HG02610 (cell line): ENCODE measurements around the gene CRYGN.
A peak's percentile ranks its signal among the peaks of the same experiment; 100 is the strongest.

Experiments used
- ATAC-seq: cut with Tn5 transposase; IDR thresholded peaks from one replicate; pipeline ENCODE4 v1.9.1; 2021; ENCODE audit warnings: mild to moderate bottlenecking, moderate library complexity; ENCODE audit not compliant: unreplicated experiment

CRYGN gene

GRCh38 chr7:151408839-151409666 lies 30.9 kb downstream of the CRYGN start:
- ATAC-seq, result peak; percentile 52

- peak; percentile 9 for ATAC-seq
Observed at GRCh38 chr7:151408498-151408838, 31.5 kb downstream of the CRYGN start.

GRCh38 chr7:151406886-151407583 lies 32.9 kb downstream of the CRYGN start:
- no peak for ATAC-seq

- no peak for ATAC-seq
Observed at GRCh38 chr7:151406051-151406875, 33.7 kb downstream of the CRYGN start.

- no peak for ATAC-seq
Observed at GRCh38 chr7:151405588-151405987, 34.4 kb downstream of the CRYGN start.

GRCh38 chr7:151405056-151405455 lies 34.9 kb downstream of the CRYGN start:
- no peak for ATAC-seq

GRCh38 chr7:151404216-151405011 lies 35.5 kb downstream of the CRYGN start:
- ATAC-seq, result no peak

GRCh38 chr7:151403764-151404163 lies 36.2 kb downstream of the CRYGN start:
- no peak for ATAC-seq

GRCh38 chr7:151402029-151402835 lies 37.7 kb downstream of the CRYGN start:
- no peak for ATAC-seq

GRCh38 chr7:151400626-151401315 lies 39.2 kb downstream of the CRYGN start:
- peak; percentile 87 for ATAC-seq

- ATAC-seq, result no peak
Observed at GRCh38 chr7:151399906-151400305, 40.0 kb downstream of the CRYGN start.

- ATAC-seq, result no peak
Observed at GRCh38 chr7:151399305-151399601, 40.7 kb downstream of the CRYGN start.

GRCh38 chr7:151398446-151399304 lies 41.3 kb downstream of the CRYGN start:
- no peak for ATAC-seq

GRCh38 chr7:151397026-151397425 lies 42.9 kb downstream of the CRYGN start:
- no peak for ATAC-seq

GRCh38 chr7:151396328-151396970 lies 43.5 kb downstream of the CRYGN start:
- no peak for ATAC-seq

- ATAC-seq, result no peak
Observed at GRCh38 chr7:151395036-151395367, 44.9 kb downstream of the CRYGN start.

- ATAC-seq, result no peak
Observed at GRCh38 chr7:151394076-151395035, 45.6 kb downstream of the CRYGN start.
